ENCODE measurements around the gene AP5Z1. TPM values are rescaled to one million over a fixed set of nuclear protein-coding genes. Genes with fewer than 3 reads are reported as not detected.
A peak's percentile ranks its signal among the peaks of the same experiment; 100 is the strongest.

Gene AP5Z1
- total RNA-seq, 1 donor from 2014 or later, result 48.9 TPM

GRCh38 chr7:4805984-4806300 lies 30.5 kb downstream of the AP5Z1 start:
- no peak for DNase-seq
- no peak for ATAC-seq
- no peaks in the 10 kb centered on the region for H3K36me3 ChIP-seq
- H3K27me3 ChIP-seq, result no peaks in the 10 kb centered on the region
- intact Hi-C loops (cut with DNase I), result no loop called here
- no peak overlapping the region for H3K4me3 ChIP-seq
- no peaks in the 10 kb centered on the region for H3K9me3 ChIP-seq
- H3K27ac ChIP-seq, result no peak overlapping the region
- no peak for TF ChIP-seq CTCF (IDR thresholded peaks at IDR 0.05)
- no peaks in the 10 kb centered on the region for H3K4me1 ChIP-seq

GRCh38 chr7:4806983-4807597 lies 31.7 kb downstream of the AP5Z1 start:
- Histone ChIP-seq H3K27ac (no peak overlapping the region), H3K4me3 (no peak overlapping the region), H3K9me3 (no peaks in the 10 kb centered on the region), H3K36me3 (no peaks in the 10 kb centered on the region), H3K4me1 (no peaks in the 10 kb centered on the region), H3K27me3 (no peaks in the 10 kb centered on the region)
- DNase-seq (no peak), ATAC-seq (peak; percentile 14)
- TF ChIP-seq CTCF (IDR thresholded peaks at IDR 0.05), result no peak
- intact Hi-C loops (cut with DNase I), result no loop called here

GRCh38 chr7:4807598-4808016 lies 32.2 kb downstream of the AP5Z1 start:
- ATAC-seq (peak; percentile 14), DNase-seq (no peak)
- Histone ChIP-seq H3K36me3 (no peaks in the 10 kb centered on the region), H3K4me3 (no peak overlapping the region), H3K27ac (no peak overlapping the region), H3K9me3 (no peaks in the 10 kb centered on the region), H3K4me1 (no peaks in the 10 kb centered on the region), H3K27me3 (no peaks in the 10 kb centered on the region)
- intact Hi-C loops (cut with DNase I), result no loop called here
- no peak for TF ChIP-seq CTCF (IDR thresholded peaks at IDR 0.05)

- intact Hi-C loops (cut with DNase I), result no loop called here
- TF ChIP-seq CTCF (IDR thresholded peaks at IDR 0.05), result no peak
Observed at GRCh38 chr7:4808026-4808425, 32.6 kb downstream of the AP5Z1 start.

GRCh38 chr7:4808565-4808964 lies 33.1 kb downstream of the AP5Z1 start:
- Histone ChIP-seq H3K27ac (no peak overlapping the region), H3K27me3 (no peaks in the 10 kb centered on the region), H3K4me1 (no peaks in the 10 kb centered on the region), H3K36me3 (no peaks in the 10 kb centered on the region), H3K4me3 (no peak overlapping the region), H3K9me3 (no peaks in the 10 kb centered on the region)
- DNase-seq, result no peak
- no peak for ATAC-seq
- TF ChIP-seq CTCF (IDR thresholded peaks at IDR 0.05), result no peak
- intact Hi-C loops (cut with DNase I), result no loop called here

More at GRCh38 chr7:4808026-4808425, 32.6 kb downstream of the AP5Z1 start:
- ATAC-seq (no peak), DNase-seq (no peak)
- no peaks in the 10 kb centered on the region for H3K9me3 ChIP-seq
- no peak overlapping the region for H3K4me3 ChIP-seq
- no peak overlapping the region for H3K27ac ChIP-seq
- H3K4me1 ChIP-seq, result no peaks in the 10 kb centered on the region
- H3K27me3 ChIP-seq, result no peaks in the 10 kb centered on the region
- no peaks in the 10 kb centered on the region for H3K36me3 ChIP-seq

- H3K4me1 ChIP-seq, result no peaks in the 10 kb centered on the region
- H3K27me3 ChIP-seq, result no peaks in the 10 kb centered on the region
- no peak overlapping the region for H3K4me3 ChIP-seq
- DNase-seq, result no peak
- no peak overlapping the region for H3K27ac ChIP-seq
- H3K36me3 ChIP-seq, result no peaks in the 10 kb centered on the region
- intact Hi-C loops (cut with DNase I), result no loop called here
- H3K9me3 ChIP-seq, result no peaks in the 10 kb centered on the region
- no peak for TF ChIP-seq CTCF (IDR thresholded peaks at IDR 0.05)
- ATAC-seq, result no peak
Observed at GRCh38 chr7:4809091-4809591, 33.7 kb downstream of the AP5Z1 start.

Measured in upper lobe of right lung (tissue), 1 donor.